Iris pigment epithelial cell (primary cell): ENCODE data around the gene SAP30L.

Experiments used
- DNase-seq: peaks from one replicate; pipeline ENCODE4 v3.0.0-alpha.2; 2011; ENCODE audit warnings: low read depth

Gene SAP30L

DNA sequence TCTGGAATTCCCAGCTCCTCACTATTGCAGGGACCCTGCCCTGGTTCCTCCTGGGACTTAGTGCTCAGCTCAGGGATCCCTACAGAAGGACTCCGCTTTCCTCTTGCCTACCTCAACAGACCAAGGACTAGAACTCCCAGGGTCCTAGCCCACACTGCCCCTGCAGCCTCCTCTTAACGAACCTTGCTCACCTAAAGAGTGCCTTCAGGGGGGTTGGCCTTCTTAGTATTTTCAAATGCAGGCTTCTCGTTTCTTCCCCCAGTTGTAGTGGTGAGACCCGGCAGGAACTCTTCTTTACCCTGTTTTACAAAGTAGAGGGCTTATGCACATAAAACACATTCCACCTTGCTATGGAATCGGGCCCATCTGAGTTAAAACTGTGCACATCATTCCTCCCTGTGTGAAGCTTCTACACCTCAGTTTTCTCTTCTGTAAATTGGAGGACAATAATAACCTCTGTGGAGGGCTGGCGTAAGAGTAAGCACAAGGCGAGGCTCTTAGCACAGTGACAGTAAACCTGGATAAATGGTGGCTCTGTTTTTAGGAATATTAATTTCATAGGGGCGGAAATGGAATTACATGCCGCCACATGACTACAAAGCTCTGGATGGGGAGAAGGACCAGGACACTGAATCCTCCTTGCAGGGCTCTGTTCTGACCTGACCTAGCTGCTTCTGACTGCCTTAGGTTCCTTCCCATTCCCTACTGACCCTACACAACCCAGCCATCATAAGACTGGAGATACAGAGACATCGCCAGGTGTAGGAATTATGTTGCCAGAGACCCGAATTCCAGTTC lies 36.0 kb downstream of the SAP30L start:
- no peak for DNase-seq

DNA sequence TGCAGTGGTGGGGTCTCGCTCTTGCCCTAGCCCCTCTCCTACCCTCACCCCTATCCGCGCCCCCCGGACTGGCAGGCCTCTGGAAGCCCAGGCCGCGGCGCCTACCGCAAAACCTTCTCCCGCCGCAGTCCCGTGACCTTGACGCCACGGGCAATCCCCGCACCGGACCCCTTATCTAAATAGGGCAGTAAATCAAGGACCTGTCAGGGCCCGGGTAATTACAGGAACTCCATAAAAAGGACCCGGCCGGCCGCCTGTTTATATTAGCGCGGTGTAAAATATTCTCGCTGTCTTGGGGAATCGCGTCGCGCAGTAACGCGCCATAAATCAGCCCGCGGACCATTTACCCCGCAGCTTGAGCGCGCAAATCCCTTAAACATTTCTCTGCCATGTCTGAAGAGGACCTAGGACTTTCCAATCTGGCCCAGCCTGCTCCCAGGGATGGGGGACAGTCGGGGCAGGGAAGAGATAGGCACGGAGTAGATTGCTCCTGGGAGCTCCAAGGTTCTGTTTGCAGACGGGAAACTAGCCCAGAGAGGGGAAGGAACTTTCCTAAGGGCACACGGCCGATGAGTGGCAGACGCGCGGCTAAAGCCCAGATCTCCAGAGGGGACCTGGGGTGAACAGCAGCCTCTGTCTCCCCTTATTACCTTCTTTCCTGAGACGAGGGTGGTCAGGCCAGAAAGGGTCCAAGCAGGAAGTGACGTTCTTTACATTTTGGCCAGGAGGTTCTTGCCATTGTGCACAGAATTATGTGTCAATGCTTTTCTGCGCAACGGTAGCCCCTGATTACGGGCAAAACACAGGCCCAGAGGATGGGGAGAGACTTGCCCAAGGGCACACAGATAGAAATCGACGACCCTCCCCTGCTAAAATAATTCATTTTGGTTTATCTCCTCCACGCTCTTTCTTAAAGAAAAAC lies 37.0 kb downstream of the SAP30L start:
- DNase-seq = no peak

DNA sequence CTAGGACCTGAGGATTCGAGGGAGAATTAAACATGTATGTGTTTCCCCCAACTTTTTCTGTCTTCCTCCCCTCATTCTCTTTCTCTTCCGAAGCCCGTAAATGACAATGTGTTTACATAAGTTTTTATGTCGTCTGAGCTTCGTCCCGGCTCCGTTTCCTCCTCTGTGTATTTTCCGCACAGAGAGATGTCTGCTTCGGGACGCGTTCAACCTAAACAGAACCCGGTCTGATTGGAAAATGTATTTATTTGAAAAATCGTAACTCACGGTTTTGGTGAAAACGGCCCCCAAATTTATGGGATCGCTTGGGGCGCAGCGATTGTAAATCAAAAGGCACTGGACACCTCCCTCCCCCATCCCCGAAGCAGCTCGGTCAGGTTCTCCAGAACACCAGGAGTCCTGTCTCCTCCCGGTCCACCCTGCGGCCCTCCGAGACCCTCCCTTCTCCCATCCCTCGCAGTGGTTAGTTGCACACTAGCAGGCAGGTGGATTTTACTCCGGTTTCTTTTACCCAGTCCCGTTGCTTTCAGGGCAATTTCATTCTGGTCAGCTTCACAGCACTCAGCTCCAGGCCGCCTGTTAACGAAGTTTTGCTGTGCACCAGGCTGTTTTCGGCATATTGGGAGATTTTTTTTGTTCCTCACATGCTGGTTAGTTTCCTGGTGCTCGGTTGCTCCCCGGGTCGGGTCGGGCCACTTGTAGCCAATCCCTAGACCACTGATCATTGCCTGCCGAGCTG lies 38.0 kb downstream of the SAP30L start:
- no peak for DNase-seq

DNA sequence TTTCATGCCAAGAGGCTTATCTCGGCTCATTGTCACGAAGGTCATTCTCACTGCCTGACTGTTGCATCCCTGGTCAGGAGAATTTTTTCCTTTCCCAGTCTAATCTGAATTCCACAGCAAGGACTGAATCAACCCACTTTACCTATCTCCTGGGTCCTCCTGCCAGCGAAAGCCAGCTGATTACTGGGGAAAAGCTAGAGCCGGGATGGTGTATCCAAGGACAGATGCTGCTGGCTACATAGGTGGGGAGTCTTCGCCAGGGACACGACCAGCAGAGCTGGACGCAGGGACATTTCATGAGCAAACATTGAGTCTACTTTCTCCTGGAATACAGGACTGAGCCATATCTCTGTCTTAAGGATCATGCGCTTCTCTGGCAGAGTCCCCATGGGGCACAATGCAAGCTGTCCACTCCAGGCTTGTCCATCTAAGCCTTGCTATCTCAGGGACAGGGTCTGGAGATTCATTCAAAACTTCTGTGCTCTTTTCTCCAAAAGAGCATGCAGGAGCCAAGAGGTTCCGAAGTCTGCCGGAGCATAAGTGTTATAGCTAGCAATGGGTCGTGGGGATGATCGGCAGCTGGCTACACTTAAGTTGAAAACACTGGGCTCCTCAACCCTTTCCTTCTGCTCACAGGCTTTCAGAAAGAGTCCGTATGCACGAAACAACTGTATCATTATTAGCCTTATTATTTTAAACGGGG lies 38.7 kb downstream of the SAP30L start:
- no peak for DNase-seq

DNA sequence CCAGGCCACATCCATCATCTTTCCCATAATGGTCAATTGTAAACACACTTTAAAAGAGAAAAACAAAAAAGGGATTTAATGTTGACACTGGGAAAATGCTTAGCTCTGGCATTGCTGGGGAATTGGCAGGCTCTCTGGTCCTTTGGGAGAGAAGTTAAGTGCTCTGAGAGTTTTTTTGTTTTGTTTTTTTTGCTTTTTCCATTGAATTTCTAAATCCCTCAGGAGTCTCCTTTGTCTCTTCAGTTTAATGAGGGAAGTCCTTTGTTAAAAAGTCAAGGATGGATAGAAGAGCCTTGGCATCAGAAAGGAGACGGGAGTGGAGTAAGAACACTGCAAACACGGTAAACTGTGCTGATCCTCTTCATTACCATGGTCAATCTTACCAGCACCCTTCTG lies 39.3 kb downstream of the SAP30L start:
- DNase-seq = no peak

DNA sequence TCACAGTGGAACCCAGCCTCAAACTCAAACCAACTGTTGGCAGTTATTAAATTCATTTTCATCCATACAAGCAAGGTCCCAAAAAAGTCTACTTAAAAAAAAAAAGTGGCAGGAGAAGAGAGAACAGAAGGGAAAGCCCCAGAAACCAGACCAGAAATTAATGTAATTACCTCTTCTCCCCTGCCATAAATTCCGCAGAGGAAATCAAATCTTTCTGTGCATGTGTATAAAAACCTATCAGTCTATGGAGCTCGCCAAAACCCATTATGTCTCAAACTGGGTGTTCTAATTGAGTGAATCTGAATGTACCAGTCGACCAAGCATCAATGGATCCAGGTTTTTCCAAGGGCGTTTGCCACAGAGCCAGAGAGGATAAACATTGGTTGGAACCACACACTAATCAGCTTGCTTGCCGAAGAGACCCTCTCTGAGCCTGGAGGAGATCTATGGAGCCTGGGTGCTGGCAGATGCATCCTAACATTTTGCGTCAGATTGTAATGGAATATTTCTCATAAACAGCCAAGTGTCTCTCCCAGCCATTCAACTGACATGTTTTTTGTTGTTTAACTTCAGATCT lies 40.1 kb downstream of the SAP30L start:
- no peak for DNase-seq

DNA sequence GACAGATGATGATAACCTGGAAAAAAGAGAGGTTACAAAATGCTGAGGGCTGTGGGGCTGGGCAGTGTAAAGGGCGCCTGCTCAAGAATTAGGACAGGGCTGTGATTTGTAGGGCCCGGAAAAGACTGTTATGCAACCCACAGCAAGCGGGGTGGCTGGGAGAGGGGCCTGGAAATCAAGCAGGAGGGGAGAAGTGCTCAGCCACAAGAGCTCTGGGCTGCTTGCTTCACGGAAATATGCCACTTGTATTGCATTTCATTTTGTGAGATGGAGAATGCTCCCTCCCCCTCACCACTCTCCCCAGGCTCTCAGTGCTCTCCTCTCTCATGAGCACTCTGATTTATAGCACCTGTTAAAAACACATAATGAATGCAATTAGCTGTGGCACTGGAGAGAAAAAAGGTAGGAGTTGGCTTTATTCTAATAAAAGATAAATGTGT lies 40.6 kb downstream of the SAP30L start:
- DNase-seq = no peak

DNA sequence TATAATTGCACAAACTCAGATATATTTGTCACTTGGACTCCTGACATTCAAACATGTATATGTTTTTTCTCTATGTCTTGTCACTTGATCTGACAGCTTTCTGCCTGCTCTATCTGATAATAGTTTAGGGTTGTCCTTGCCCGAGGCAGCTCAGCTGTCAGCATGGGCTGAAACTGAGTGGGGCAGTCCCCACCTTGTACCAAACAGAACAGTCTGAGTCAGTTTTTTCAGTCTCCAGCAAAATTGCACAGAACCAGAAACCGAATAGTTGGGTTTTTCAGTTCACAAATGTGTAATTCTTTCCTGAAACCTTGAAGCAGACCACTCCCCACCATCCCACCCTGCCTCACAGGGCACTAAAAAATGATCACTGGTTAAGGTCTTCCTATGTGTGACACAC lies 41.7 kb downstream of the SAP30L start:
- no peak for DNase-seq

DNA sequence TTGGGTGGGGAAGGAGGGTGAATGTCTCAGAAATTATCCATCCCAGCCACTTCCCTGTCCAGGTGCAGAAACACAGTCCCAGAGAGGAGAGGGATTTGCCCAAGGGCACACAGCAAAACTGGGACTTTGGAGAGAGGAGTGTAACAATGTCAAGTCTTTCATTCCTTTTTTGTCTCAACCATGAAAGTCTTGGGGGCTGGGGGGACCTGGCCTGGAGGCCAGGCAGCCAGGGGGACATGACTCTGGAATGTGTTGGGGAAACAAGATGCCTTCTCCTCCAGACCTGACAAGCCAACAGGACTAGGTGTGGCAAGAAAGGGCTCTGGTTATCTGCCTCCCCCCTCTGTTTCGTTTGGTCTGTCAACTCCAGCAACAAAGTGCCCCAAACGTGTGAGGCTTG lies 46.1 kb downstream of the SAP30L start:
- DNase-seq = no peak

DNA sequence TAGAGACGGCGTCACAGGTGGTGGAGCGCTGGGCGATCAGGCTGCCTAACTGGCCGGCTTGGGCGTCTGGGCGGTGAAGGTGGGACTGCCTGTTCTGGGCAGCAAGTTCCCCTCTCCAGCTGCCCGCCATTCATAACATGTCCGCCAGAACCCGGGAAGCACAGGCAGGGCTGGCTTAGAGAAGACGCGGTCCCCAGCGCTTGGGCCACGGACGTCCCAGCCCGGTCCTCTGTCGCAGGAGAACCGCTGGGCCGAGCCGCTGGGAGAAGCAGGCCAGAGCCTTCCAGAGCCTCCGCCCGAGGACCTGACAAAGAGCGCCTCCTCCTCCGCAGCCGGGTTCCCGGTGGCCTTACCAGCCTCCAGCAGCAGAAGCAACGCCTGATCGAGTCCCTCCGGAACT lies 47.5 kb downstream of the SAP30L start:
- no peak for DNase-seq

DNA sequence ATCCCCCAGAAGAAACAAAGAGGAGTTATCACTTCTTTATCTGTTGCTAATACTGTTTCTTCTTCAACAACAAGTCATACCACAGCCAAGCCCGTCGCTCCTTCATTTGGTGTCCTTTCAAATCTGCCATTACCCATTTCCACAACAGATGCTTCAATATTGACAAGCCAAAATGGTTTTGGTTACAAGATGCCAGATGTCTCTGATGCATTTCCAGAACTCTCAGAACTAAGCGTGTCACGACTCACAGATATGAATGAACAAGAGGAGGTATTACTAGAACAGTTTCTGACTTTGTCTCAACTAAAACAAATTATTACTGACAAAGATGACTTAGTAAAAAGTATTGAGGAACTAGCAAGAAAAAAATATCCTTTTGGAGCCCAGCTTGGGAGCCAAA lies 48.2 kb downstream of the SAP30L start:
- DNase-seq = no peak

DNA sequence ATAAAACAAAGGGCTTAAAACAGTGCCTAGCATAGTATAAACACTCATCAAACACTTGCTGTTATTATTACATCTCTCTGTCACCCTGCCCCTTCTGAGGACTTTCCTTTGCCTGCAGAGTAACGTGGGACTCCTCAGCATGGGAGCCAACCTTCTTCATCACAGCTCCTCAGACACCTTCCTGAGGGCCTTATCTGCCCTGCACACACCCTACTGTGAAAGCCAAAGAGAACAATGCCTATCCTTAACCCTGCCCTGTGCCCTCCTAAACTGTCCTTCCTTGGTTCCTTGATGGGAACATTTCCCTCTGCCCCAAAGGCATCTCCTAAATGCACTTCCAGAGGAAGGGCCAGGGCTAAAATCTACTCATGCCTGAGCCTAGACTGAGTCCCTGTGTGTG lies 52.8 kb downstream of the SAP30L start:
- no peak for DNase-seq

DNA sequence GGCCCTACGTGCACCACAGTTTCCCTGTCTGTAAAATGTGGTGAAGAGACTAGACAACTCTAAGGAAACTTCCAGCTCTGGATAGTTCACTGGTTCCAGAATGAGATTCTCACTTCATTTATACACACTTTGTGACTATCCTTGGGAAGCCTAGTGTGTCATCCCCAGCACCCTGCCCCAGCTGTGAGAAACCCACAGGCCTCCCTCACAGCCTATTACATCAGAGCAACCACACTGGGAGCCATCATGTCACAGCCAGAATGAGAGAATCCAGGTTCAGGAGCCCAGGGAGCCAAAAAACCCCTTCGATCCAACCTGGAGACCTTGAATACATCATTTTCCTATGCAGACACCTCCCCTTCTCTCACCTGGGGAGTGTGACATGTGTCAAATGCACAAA lies 53.2 kb downstream of the SAP30L start:
- no peak for DNase-seq

DNA sequence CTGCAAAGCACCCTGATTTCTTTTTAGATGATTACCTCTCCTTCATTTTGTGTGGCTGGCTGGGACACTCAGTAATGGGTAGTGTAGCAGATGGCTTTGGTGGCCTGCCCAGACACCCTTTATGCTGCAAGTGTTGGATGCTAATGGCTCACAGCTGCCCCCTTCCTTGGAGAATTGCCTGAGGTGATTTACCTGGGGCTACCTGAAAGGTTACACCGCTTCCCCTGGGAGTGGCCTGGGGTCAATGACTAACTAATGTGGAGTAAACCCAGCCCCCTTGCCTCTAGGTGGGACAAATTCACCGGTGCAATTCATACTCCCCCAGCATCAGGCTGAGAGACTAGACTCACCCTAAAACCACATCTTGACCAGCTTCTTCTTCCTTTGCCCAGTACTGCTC lies 55.8 kb downstream of the SAP30L start:
- DNase-seq = no peak

DNA sequence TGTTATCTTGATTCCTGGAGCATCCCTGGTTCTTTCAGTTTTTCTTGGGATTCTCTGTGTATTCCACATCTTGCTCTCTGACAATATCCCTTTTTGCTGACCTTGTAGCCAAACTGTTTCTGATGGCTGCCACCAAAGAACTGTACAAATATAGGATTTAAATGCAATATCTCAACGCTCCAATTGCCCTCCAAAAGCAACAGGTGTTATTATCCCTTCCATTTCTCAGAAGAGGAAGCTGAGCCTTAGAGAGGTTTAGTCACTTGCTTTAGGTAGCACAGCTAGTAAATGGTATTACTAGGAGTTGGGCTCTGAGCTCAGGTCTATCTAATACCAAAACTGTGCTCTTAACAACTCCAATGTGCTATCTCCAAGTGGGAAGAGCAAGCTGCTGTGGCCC lies 56.4 kb downstream of the SAP30L start:
- no peak for DNase-seq

DNA sequence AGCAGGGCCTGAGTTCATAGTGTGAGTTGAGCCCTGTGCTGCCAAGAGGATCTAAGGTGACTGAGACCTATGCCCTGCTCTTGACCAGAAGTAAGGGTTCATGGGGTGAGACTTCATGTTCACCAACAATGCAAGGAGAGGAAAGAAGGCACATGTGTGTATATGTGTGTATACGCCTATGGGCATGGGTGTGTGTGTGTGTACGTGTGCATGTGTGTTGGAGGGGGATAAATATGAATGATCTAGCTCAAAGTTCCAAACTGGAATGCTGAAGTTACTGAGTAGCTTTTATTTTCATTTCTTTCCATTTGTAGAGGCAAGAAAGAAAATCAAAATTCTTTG lies 57.9 kb downstream of the SAP30L start:
- DNase-seq = no peak

DNA sequence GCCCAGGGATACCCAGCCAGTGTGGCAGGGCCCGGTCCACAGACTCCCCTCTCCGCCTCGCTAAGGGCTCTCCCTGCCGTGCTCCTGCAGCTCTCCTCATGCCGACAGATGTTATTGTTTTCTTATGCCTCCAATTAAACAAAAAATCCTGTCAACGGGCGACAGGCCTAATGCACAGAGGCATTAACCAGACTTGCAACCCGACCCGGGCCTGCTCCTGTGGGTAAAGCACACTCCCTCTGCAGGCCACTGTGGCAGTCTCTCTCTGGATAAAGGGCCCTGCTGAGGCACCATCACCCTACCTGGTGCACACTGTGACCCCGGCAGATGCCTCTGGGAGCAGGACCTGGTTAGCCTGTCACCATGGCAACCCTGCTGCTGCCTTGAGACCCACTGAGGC lies 59.8 kb downstream of the SAP30L start:
- no peak for DNase-seq

DNA sequence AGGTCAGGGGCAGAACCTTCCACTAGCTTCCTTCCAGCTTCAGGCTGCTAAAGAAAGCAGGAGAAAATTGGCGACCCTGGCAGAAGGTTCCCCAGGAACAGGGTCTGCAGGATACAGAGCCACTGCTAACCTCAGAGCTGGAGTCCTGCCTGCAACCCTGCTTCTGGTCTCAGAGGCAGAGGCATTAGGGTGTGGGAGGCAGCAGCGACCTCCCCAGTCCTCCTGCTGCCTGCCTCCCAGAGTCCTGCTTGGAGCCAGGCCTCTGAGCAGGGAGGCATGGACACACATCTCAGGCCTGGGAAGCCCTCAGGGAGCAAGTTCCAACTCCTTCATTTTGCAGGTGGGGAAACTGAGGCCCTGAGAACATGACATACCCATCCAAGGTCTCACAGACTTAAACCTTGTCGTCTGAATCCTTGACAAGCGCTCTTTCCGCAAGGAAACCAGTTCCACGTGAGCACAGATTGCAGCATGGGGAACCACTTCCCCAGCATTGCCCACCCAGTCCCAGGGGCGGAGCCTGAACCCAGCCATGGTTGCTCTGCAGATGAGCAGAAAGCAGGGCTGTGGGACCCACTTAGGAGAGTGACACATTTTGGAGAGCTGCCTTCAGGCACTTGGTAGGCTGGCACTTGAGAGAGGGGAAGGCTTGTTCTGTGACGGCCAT lies 60.4 kb downstream of the SAP30L start:
- no peak for DNase-seq

DNA sequence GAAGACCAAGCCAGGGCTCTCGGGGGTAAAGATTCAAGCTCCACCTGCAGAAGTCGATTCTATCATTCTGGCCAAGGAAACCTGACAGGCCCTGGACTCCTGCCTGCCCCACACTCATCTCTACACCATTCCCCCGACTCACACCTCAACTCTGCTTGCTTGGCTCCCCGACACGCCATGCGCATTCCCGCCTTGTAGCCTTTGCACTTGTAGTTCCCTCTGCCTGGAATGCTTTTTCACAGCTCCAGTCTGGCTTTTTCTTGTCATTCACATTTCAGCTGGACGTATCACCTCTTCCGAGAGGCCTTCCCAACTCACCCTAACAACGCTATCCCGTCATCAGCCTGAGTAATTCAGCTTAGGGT lies 60.9 kb downstream of the SAP30L start:
- DNase-seq = no peak

DNA sequence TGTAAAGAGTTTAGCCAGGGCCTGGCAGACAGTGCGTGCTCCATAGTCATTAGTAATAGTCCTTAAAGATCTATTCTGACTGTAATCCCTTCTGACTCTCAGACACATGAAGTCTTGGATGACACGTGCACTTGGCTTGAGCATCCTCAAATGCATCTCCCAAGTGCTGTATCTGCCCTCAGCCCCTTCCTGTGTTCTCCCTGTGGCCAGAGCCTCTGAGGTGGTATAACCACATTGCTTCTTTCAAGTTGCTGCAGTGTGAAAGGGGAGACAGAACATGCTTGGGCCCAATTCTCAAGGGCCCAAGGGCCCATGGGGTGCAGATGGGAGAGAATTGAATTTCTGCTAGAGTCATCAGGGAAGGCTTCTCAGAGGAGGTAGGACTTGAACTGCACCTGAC lies 62.3 kb downstream of the SAP30L start:
- DNase-seq = no peak
